Pancreas (tissue), 10 donors: ENCODE measurements around the gene TMEM170B. TPM values are rescaled to one million over a fixed set of nuclear protein-coding genes. Genes with fewer than 3 reads are reported as not detected.
A peak's percentile ranks its signal among the peaks of the same experiment; 100 is the strongest.

ENCODE experiments used
- ATAC-seq, 4 donors: fragments of 200-7000 bp; cut with Tn5 transposase; one replicate each; pipeline versions ENCODE4 v1.8.0 to v1.9.1; 2020; ENCODE audit warnings: mild to moderate bottlenecking in 4 of 4, moderate library complexity in 4 of 4
- DNase-seq, 6 donors: peaks; one replicate each; pipeline ENCODE4 v3.0.0-alpha.2; 2020
- FAIRE-seq: peaks from 2 replicates; lab custom pipeline; 2012; peaks lifted over from hg19 to GRCh38; lab: Jason Lieb, UNC
- H3K27ac ChIP-seq, 4 donors: fragments of 200-600 bp; sonication (generic); 1 replicate in 3 of 4; 2 replicates in 1 of 4; pipeline versions ENCODE4 v1.5.0 to v1.8.0; 2020
- H3K27me3 ChIP-seq, 4 donors: fragments of 200-600 bp; one replicate each; pipeline ENCODE4 v1.8.0; 2021
- H3K36me3 ChIP-seq, 3 donors: fragments of 200-600 bp; sonication (generic) in 1 of 3; one replicate each; pipeline versions ENCODE4 v1.5.0 to v1.8.0; 2020 to 2021
- H3K4me1 ChIP-seq, 3 donors: fragments of 200-600 bp; one replicate each; pipeline ENCODE4 v1.8.0; 2021
- H3K4me3 ChIP-seq, 4 donors: fragments of 200-600 bp; sonication (generic) in 2 of 4; one replicate each; pipeline versions ENCODE4 v1.5.0 to v1.8.0; 2020 to 2021
- H3K9me3 ChIP-seq, 4 donors: fragments of 200-600 bp; one replicate each; pipeline ENCODE4 v1.8.0; 2021
- CTCF ChIP-seq, 4 donors: fragments of 200-600 bp; sonication (generic) in 3 of 4; IDR thresholded peaks; one replicate each; pipeline versions ENCODE4 v1.5.0 to v1.8.0; 2021; ENCODE audit warnings: antibody characterized with exemption in 4 of 4
- WGBS, 2 donors: extraction: QIAGEN DNeasy Blood & Tissue Kit; methylation state at CpG; one replicate each; pipeline ENCODE4 v1.1.7; 2013; 5-methylcytosine and 5-hydroxymethylcytosine counted together
- intact Hi-C, 3 donors: fragments of 100-400 bp; cut with DNase I; formaldehyde crosslinking; loops; one replicate each; pipeline versions ENCODE4 v1.11.1 to v1.14.2; 2022
- polyA plus RNA-seq, 2 donors: library from polyadenylated mRNA; stranded (reverse); fragments of 200-250 nt; gene quantifications; one replicate each; pipeline ENCODE4 v1.2.3, GENCODE V29; 2013
- total RNA-seq, 6 donors: library from RNA; stranded (reverse); fragmentation: NEBNext Ultra II Directional in 4 of 6; extraction: Animal tissue kit (Norgen Biotek cat#: 25700) in 4 of 6; gene quantifications; one replicate each; pipeline versions ENCODE4 v1.2.1 to v1.2.4, GENCODE V29; 2021 to 2023
- donor health status: healthy with polysubstance abuse.
- donor health status: DM: no; HTN: no; CAD: no; lungs with moderate emphysema.
- donor health status: DM: no; HTN: no; CAD: no.
- donor health status: control.
- donor health status: control.
- donor health status: Bipolar disorder and iron deficiency.
- donor health status: DM: yes; HTN: yes; CAD: no.
- donor health status: DM: no; HTN: no; CAD: no.
- donor health status: DM: no; HTN: no; CAD: no.
- donor health status: DM: yes; HTN: yes; CAD: no.

The TMEM170B gene
- total and polyA plus RNA-seq, 8 donors = 0.49 to 2.3 (median 1.4) TPM

GRCh38 chr6:11515763-11516162 is 21.8 kb upstream of the TMEM170B start:
- Histone ChIP-seq H3K9me3 (no peaks in the 10 kb centered on the region), H3K4me1 (peaks cover 0 to 5% (median 0%) of the 10 kb centered on the region in 3 donors), H3K36me3 (no peaks in the 10 kb centered on the region), H3K4me3 (no peak overlapping the region), H3K27me3 (no peaks in the 10 kb centered on the region), H3K27ac (no peak overlapping the region)
- FAIRE-seq (no peak), DNase-seq (peak in 1 of 6 donors; percentile 20), ATAC-seq (peak; percentile 82 to 98 (median 90))
- intact Hi-C loops = no loop called here
- TF ChIP-seq CTCF (IDR thresholded peaks at IDR 0.05) = no peak
- 31 to 36% methylated on average over 3 of the region's 3 CpGs for WGBS, 2 donors

- no peak for DNase-seq
- no peak for FAIRE-seq
- peak in 1 of 4 donors; percentile 28 for ATAC-seq
- Histone ChIP-seq H3K4me1 (no peaks in the 10 kb centered on the region), H3K4me3 (no peak overlapping the region), H3K9me3 (no peaks in the 10 kb centered on the region), H3K27me3 (no peaks in the 10 kb centered on the region), H3K36me3 (no peaks in the 10 kb centered on the region), H3K27ac (no peak overlapping the region)
- WGBS, 2 donors = 83 to 98% methylated on average over 4 of the region's 4 CpGs
- TF ChIP-seq CTCF (IDR thresholded peaks at IDR 0.05) = no peak
- intact Hi-C loops = no loop called here
These were observed 14.5 kb upstream of the TMEM170B start for GRCh38 chr6:11522812-11523605.

- Histone ChIP-seq H3K4me1 (no peaks in the 10 kb centered on the region), H3K9me3 (no peaks in the 10 kb centered on the region), H3K36me3 (no peaks in the 10 kb centered on the region), H3K27me3 (no peaks in the 10 kb centered on the region), H3K27ac (no peak overlapping the region), H3K4me3 (no peak overlapping the region)
- FAIRE-seq (no peak), DNase-seq (peak in 1 of 6 donors; percentile 28), ATAC-seq (peak in 3 of 4 donors; percentile 25 to 73 (median 62))
- no peak for TF ChIP-seq CTCF (IDR thresholded peaks at IDR 0.05)
- 48 to 89% methylated on average over 2 of the region's 2 CpGs for WGBS, 2 donors
- intact Hi-C loops = no loop called here
These were observed 11.9 kb upstream of the TMEM170B start for GRCh38 chr6:11525468-11526155.

GRCh38 chr6:11526156-11526505 is 11.4 kb upstream of the TMEM170B start:
- intact Hi-C loops = no loop called here
- no peak for DNase-seq
- Histone ChIP-seq H3K4me1 (no peaks in the 10 kb centered on the region), H3K9me3 (no peaks in the 10 kb centered on the region), H3K27me3 (no peaks in the 10 kb centered on the region), H3K36me3 (no peaks in the 10 kb centered on the region), H3K27ac (no peak overlapping the region), H3K4me3 (no peak overlapping the region)
- ATAC-seq = no peak
- no peak for FAIRE-seq
- WGBS, 2 donors = 77 to 82% methylated on average over 3 of the region's 3 CpGs
- no peak for TF ChIP-seq CTCF (IDR thresholded peaks at IDR 0.05)
